GM21619 (cell line): Measurements from ENCODE around the gene MS4A14.
"Not testable (repeated sequence)": the region's sequence is repeated elsewhere in the genome, so short reads cannot be mapped to it uniquely, and the experiment has no call there.

Experiments
- ATAC-seq: cut with Tn5 transposase; IDR thresholded peaks from one replicate; pipeline ENCODE4 v1.9.1; 2021; ENCODE audit not compliant: unreplicated experiment

MS4A14 gene

DNA sequence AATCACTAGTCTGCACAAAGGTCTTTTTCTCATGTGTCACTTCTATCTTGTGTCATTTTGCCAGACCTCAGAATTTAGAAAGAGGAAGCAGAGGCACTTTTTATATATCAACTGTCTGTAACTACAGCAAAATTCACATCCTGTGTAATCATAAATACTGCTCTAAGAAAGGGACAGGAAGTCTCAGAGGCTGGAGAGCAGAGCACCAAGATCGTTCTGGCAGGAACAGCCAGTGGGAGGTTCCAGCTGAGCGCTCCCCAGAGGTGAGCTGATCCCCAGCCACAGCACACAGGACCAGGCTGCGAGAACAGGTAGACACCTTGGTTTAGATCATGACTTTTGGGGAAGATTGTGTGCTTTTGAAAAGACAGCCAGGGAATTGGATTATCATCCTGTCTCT, 17.9 kb upstream of the MS4A14 start, which contains the start of gene MS4A7:
MS4A7 (plus strand) TSS at position 179 of the 400 bp plus-strand sequence. CDS start 4,610 bp downstream, outside the sequence.
- peak; percentile 95 for ATAC-seq

GRCh38 chr11:60389279-60389910, 6.9 kb upstream of the MS4A14 start:
- peak; percentile 95 for ATAC-seq

- no peak for ATAC-seq
These were observed 5.8 kb upstream of the MS4A14 start for GRCh38 chr11:60390419-60390818.

- ATAC-seq = no peak
These were observed 3.9 kb upstream of the MS4A14 start for GRCh38 chr11:60392361-60392760.

- ATAC-seq = no peak
These were observed 3.2 kb upstream of the MS4A14 start for GRCh38 chr11:60393016-60393415.

DNA sequence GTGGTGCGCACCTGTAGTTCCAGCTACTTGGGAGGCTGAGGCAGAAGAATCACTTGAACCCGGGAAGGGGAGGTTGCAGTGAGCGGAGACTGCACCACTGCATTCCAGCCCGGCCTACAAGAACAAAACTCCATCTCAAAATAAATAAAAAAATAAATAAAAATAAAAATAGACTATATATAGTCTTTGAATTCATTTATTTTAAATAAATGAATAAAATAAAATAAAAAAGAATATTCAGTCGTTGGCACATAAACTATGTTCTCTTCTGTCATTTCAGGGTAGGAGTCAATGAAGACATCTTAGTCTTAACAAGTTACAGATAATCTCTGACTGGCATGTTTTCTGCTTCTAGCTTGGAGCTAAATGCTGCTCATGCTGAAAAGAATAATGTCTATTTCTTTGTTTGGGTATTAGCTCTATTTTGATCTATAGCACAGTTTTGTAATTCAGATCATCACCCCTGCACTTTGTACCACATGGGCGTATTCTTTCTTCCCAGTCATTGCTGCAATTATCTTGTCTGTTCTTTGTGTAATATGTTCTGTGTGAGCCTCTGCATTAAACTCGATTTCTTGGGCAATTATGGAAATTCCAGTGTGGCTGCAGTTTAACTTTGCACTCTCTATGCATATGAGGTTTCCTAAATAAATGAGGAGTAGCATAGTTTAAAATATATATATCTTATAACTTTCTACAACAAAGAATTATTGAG, 1.4 kb upstream of the MS4A14 start:
- ATAC-seq = no peak

DNA sequence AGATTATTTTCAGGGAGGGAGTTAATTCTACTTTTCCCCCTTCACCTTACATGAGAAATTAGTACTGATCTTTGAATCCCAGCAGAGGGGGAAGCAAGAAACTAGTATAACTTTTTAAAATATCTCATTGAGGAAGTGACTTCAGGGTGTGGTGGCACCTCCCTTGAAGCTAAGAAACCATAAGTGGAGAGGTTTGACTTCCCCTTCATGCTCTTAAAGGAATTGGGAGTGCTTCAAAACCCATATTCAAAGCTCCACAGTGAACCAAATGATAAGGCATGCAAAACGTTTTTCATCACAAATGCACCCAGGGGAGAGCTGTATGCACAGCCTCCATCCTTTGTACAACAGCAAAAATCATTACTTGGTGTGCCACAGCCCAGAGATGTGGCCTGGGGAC, 540 bp downstream of the MS4A14 start:
- peak; percentile 79 for ATAC-seq

DNA sequence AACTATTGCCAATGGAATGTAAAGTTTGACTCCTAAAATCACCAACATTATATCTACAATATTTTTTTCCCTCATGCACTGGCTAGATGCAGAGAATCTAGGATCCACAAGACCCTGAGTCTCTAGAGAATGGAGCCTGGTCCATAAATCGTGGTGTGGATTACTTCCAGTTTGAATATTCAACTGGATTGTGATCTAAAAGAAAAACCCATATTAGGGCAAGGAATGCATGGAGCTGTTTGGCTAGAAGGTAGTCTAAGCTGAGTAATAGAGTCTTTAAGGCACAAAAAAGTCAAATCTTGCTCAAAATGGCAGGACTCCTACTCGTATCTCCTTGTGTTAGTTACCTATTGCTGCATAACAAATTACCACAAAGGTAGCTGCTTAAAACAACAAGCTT, 23.8 kb downstream of the MS4A14 start:
- ATAC-seq = no peak

- ATAC-seq = no peak
These were observed 26.4 kb downstream of the MS4A14 start for GRCh38 chr11:60422609-60423008.

DNA sequence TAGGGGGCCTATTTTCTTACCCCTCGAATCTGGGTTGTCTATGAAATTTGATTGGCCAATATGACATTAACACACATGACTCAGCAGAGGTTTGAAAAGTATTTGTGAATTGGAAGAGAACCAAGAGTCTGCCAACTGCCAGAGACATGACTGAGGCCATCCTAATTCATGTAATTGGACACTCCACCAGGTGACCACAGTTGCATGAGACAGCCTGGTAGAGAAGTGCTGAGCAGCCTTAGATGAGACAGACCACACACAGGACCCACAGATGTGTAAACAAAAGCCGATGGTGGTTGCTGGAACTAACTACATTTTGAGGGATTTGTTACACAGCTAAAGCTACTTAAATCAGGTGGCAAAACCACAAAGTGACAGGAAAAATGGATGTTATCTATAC, 32.3 kb downstream of the MS4A14 start:
- no peak for ATAC-seq

GRCh38 chr11:60429272-60429671, 33.0 kb downstream of the MS4A14 start, which contains the start of gene MS4A5:
MS4A5 (plus strand) TSS chr11:60429572; CDS start chr11:60429675, 103 bp downstream.
- no peak for ATAC-seq

GRCh38 chr11:60431251-60431650, 35.0 kb downstream of the MS4A14 start:
- ATAC-seq = no peak

GRCh38 chr11:60433401-60433800, 37.1 kb downstream of the MS4A14 start:
- no peak for ATAC-seq

- ATAC-seq = no peak
These were observed 50.8 kb downstream of the MS4A14 start for GRCh38 chr11:60447070-60447469.

DNA sequence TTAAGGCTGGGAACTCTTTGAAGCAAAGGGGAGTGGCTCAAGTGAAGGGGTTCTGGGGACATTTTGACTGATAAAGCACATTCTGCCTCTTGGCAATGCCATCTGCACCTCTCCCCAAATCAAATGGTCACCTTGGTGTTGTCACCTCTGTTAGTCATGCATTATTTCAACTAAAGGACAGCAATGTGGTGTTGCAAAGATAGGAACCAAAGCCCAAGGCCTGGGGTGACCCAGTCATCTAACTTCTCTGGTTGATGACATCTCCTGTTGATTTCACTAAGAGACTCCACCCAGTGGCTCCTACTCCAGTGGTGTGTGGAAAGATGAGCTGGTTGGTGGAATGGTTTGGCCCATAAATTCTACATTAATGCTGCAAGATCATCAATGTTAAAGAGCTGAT, 51.6 kb downstream of the MS4A14 start:
- ATAC-seq = no peak

- not testable (repeated sequence) for ATAC-seq
These were observed 54.9 kb downstream of the MS4A14 start for GRCh38 chr11:60451185-60451584.

DNA sequence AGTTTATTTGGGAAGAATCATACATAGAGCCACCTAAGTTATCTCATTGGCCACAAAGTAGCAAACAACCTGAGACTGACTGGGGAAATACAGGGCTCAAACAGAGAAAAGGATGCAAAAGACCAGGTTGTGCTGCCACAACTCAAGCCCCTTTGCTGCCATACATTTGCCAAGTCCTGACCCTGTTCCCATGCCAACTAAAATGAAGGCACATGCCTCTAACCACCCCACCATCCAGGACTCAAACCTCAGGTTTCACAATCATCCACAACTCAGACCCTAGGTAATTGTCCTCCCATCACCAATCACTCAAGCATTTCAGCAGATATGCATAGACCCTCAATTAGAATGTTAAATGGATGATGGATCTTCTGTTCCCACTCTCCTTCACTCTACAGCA, 58.0 kb downstream of the MS4A14 start:
- ATAC-seq = no peak

GRCh38 chr11:60455531-60456042, 59.3 kb downstream of the MS4A14 start, which contains the start of gene MS4A1:
MS4A1 (plus strand) TSS chr11:60455847; CDS start chr11:60462375, 6,528 bp downstream.
- ATAC-seq = peak; percentile 87

- ATAC-seq = peak; percentile 33
These were observed 61.3 kb downstream of the MS4A14 start for GRCh38 chr11:60457576-60457975.

- no peak for ATAC-seq
These were observed 63.1 kb downstream of the MS4A14 start for GRCh38 chr11:60459345-60459744.
